HCT116 (cell line): Measurements from ENCODE around the gene TRPT1.

ENCODE experiments used
- EGR1 ChIP-seq: IDR thresholded peaks from 2 replicates; pipeline ENCODE4 v1.6.1; 2012; ENCODE audit warnings: low read depth
- EZH2 ChIP-seq: fragments of 200-600 bp; sonication (generic); IDR thresholded peaks from 2 replicates; pipeline ENCODE4 v1.6.1; 2017; ENCODE audit warnings: antibody characterized with exemption, mixed run types
- FOSL1 ChIP-seq: IDR thresholded peaks from 2 replicates; pipeline ENCODE4 v1.6.1; 2012; ENCODE audit warnings: low read depth
- POLR2A ChIP-seq: IDR thresholded peaks from 2 replicates; pipeline ENCODE4 v1.7.0; 2011; ENCODE audit warnings: borderline replicate concordance; ENCODE audit not compliant: insufficient read depth, insufficient read length; ENCODE audit errors: extremely low read depth
- POLR2AphosphoS5 ChIP-seq: IDR thresholded peaks from 2 replicates; pipeline ENCODE4 v1.6.1; 2011; ENCODE audit warnings: mild to moderate bottlenecking, low read depth, low read length, moderate library complexity
- RAD21 ChIP-seq: IDR thresholded peaks from 2 replicates; pipeline ENCODE4 v1.6.1; 2012; ENCODE audit warnings: low read depth, mild to moderate bottlenecking
- TF ChIP-seq, protein P1 (sequence below), 3 experiments: fragments of 200-600 bp in 1 of 3; sonication (generic) in 1 of 3; IDR thresholded peaks in 2 of 3; conservative IDR thresholded peaks in 1 of 3; 2 replicates each; pipeline ENCODE4 v1.5.1; 2012 to 2017; ENCODE audit warnings: low read depth in 2 of 3, low read length in 2 of 3, antibody characterized with exemption in 1 of 3, borderline replicate concordance in 1 of 3, control low read depth in 1 of 3, mild to moderate bottlenecking in 1 of 3, mixed read lengths in 1 of 3, mixed run types in 1 of 3, moderate library complexity in 1 of 3; ENCODE audit not compliant: insufficient read depth in 1 of 3
- TF ChIP-seq, protein P2 (sequence below): IDR thresholded peaks from 2 replicates; pipeline ENCODE4 v1.6.1; 2011; ENCODE audit warnings: mild to moderate bottlenecking, low read length, moderate library complexity; ENCODE audit not compliant: insufficient replicate concordance; ENCODE audit errors: extremely low read depth
- TF ChIP-seq, protein P3 (sequence below): IDR thresholded peaks from 2 replicates; pipeline ENCODE4 v1.6.1; 2012

DNA sequence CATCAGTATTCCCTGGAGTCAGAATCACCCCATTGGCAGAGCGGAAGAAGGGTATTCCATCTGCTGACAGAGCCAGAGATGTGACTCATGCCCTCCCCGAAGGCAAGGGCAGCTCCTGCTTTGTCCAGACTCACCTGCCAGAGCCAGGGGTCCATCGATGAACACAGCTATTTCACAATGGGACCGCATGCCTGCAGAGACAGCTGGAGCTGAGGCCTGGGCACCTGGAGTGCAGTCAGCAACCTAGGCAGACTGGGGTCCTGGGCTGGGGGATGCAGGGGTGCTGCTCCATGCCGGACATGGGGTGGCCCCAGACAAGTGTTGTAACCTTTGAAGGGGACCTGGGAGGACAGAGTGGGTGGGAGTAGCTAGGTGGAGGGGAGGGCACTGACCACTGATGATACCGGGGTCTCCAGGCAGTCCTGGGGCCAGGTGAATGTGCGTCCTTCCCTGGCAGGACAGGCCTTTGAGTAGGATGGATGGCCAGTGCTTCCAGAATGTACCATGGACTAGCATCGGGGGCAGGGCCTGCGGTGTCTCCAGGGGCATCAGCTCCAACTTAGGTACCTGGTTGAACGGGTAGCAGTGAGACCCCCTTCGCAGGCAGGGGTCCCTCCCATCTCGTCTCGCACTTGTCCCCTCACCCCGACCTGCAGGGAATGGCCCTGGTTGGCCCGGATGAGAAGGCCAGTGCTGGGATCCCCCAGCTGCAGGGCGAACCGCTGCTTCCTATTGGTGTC is 1.7 kb downstream of the TRPT1 start:
- TF ChIP-seq, protein P1, sequence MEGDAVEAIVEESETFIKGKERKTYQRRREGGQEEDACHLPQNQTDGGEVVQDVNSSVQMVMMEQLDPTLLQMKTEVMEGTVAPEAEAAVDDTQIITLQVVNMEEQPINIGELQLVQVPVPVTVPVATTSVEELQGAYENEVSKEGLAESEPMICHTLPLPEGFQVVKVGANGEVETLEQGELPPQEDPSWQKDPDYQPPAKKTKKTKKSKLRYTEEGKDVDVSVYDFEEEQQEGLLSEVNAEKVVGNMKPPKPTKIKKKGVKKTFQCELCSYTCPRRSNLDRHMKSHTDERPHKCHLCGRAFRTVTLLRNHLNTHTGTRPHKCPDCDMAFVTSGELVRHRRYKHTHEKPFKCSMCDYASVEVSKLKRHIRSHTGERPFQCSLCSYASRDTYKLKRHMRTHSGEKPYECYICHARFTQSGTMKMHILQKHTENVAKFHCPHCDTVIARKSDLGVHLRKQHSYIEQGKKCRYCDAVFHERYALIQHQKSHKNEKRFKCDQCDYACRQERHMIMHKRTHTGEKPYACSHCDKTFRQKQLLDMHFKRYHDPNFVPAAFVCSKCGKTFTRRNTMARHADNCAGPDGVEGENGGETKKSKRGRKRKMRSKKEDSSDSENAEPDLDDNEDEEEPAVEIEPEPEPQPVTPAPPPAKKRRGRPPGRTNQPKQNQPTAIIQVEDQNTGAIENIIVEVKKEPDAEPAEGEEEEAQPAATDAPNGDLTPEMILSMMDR (IDR thresholded peaks at IDR 0.05 in 2 of 3, conservative IDR thresholded peaks at IDR 0.05 in 1 of 3; ENCODE audit: borderline replicate concordance in 1 of 3, insufficient read depth in 1 of 3, low read depth in 2 of 3, low read length in 2 of 3): no peak
- TF ChIP-seq, protein P2, sequence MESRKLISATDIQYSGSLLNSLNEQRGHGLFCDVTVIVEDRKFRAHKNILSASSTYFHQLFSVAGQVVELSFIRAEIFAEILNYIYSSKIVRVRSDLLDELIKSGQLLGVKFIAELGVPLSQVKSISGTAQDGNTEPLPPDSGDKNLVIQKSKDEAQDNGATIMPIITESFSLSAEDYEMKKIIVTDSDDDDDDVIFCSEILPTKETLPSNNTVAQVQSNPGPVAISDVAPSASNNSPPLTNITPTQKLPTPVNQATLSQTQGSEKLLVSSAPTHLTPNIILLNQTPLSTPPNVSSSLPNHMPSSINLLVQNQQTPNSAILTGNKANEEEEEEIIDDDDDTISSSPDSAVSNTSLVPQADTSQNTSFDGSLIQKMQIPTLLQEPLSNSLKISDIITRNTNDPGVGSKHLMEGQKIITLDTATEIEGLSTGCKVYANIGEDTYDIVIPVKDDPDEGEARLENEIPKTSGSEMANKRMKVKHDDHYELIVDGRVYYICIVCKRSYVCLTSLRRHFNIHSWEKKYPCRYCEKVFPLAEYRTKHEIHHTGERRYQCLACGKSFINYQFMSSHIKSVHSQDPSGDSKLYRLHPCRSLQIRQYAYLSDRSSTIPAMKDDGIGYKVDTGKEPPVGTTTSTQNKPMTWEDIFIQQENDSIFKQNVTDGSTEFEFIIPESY: no peak
- TF ChIP-seq FOSL1 (no peak), POLR2AphosphoS5 (no peak), EZH2 (no peak), POLR2A (no peak), RAD21 (no peak), EGR1 (no peak)
- TF ChIP-seq, protein P3, sequence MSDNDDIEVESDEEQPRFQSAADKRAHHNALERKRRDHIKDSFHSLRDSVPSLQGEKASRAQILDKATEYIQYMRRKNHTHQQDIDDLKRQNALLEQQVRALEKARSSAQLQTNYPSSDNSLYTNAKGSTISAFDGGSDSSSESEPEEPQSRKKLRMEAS: no peak
